Esophagus muscularis mucosa (tissue), 4 donors: ENCODE results near the gene PIWIL1.

ENCODE experiments used
- EP300 ChIP-seq: sonication (generic); formaldehyde crosslinking; IDR thresholded peaks from one replicate; pipeline ENCODE4 v1.6.1; 2017; ENCODE audit warnings: antibody characterized with exemption
- POLR2AphosphoS5 ChIP-seq, 2 donors: sonication (generic); formaldehyde crosslinking; IDR thresholded peaks; one replicate each; pipeline ENCODE4 v1.6.1; 2017; ENCODE audit warnings: antibody characterized with exemption in 2 of 2
- TF ChIP-seq, protein P1 (sequence below), 3 experiments: fragments of 200-600 bp in 2 of 3; fragments of 450-650 bp in 1 of 3; sonication (generic) in 2 of 3; IDR thresholded peaks; one replicate each; pipeline ENCODE4 v1.5.1; 2017 to 2019; ENCODE audit warnings: antibody characterized with exemption in 3 of 3, mild to moderate bottlenecking in 2 of 3, moderate library complexity in 1 of 3

DNA sequence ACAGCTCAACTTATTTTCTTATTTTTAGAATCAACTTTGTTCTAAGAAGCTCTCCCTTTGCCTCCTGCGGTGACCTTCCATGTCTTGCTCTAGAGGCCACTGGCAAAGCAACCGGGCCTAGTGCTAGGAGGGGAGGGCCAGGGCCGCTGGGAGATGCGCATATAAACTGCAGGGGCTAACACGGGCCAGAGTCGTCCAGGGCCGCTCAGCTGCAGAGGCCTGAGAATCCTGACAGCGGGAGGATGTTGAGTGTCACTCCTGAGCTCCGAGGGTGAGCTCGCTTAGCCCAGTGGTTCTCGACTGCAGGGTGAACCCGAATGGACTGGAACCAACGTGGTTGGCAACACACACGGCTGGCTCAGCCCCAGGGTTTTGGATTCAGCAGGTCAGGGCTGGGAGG lies 6.5 kb upstream of the PIWIL1 start:
- TF ChIP-seq POLR2AphosphoS5 (IDR thresholded peaks at IDR 0.05) (no peak), EP300 (no peak)
- TF ChIP-seq, protein P1, sequence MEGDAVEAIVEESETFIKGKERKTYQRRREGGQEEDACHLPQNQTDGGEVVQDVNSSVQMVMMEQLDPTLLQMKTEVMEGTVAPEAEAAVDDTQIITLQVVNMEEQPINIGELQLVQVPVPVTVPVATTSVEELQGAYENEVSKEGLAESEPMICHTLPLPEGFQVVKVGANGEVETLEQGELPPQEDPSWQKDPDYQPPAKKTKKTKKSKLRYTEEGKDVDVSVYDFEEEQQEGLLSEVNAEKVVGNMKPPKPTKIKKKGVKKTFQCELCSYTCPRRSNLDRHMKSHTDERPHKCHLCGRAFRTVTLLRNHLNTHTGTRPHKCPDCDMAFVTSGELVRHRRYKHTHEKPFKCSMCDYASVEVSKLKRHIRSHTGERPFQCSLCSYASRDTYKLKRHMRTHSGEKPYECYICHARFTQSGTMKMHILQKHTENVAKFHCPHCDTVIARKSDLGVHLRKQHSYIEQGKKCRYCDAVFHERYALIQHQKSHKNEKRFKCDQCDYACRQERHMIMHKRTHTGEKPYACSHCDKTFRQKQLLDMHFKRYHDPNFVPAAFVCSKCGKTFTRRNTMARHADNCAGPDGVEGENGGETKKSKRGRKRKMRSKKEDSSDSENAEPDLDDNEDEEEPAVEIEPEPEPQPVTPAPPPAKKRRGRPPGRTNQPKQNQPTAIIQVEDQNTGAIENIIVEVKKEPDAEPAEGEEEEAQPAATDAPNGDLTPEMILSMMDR (IDR thresholded peaks at IDR 0.05), result no peak
